ENCODE results near the gene PAQR5. TPM values are rescaled to one million over a fixed set of nuclear protein-coding genes. Genes with fewer than 3 reads are reported as not detected.

Gene PAQR5
- total RNA-seq, 1 donor: 1.1 TPM

DNA sequence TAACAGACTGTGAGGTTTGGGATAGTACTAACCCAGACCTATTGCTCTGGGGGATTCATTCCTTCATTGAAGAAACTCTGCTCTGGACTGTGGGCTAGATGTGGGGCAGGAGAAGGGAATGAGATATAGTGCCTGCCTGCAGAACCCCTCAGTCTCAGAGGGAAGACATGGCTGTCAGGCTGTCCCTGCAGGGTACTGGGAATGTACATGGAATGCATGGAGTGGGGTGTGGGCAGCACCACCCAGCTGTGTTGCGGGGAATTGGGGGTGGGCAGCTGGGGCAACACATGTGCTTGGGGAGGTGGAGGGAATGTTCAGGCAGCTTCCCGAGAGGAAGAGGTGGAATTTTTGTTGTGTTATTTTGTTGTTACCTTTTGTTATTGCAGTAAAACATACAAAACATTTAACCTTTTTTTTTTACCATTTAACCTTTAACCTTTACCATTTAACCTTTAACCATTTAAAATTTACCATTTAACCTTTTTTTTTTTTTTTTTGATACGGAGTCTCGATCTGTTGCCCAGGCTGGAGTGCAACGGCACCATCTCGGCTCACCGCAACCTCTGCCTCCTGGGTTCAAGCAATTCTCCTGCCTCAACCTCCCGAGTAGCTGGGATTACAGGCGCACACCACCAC lies 7.3 kb downstream of the PAQR5 start:
- H3K9me3 ChIP-seq (ENCODE audit: low read depth, low read length): no peaks in the 10 kb centered on the region
- TF ChIP-seq, protein P1, sequence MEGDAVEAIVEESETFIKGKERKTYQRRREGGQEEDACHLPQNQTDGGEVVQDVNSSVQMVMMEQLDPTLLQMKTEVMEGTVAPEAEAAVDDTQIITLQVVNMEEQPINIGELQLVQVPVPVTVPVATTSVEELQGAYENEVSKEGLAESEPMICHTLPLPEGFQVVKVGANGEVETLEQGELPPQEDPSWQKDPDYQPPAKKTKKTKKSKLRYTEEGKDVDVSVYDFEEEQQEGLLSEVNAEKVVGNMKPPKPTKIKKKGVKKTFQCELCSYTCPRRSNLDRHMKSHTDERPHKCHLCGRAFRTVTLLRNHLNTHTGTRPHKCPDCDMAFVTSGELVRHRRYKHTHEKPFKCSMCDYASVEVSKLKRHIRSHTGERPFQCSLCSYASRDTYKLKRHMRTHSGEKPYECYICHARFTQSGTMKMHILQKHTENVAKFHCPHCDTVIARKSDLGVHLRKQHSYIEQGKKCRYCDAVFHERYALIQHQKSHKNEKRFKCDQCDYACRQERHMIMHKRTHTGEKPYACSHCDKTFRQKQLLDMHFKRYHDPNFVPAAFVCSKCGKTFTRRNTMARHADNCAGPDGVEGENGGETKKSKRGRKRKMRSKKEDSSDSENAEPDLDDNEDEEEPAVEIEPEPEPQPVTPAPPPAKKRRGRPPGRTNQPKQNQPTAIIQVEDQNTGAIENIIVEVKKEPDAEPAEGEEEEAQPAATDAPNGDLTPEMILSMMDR (IDR thresholded peaks at IDR 0.05; ENCODE audit: extremely low read depth, low read depth, low read length): no peak
- peaks cover 28% of the 10 kb centered on the region for H3K4me1 ChIP-seq (ENCODE audit: insufficient read depth, low read length)
- H3K4me2 ChIP-seq (ENCODE audit: insufficient read depth, low read length): peak overlapping the region; percentile 37
- peak overlapping the region; percentile 3 for H3K4me3 ChIP-seq (ENCODE audit: insufficient read depth, low read length)
- H3K27ac ChIP-seq (ENCODE audit: low read depth, low read length): peak overlapping the region; percentile 80
- no peaks in the 10 kb centered on the region for H3K79me2 ChIP-seq (ENCODE audit: insufficient read depth, low read length)
- H4K20me1 ChIP-seq (ENCODE audit: insufficient read depth, low read length): no peaks in the 10 kb centered on the region
- no peaks in the 10 kb centered on the region for H3K27me3 ChIP-seq (ENCODE audit: insufficient read depth, low read length)
- no peaks in the 10 kb centered on the region for H3K36me3 ChIP-seq (ENCODE audit: insufficient read depth, low read length)
- H2AFZ ChIP-seq (ENCODE audit: low read length): peak overlapping the region; percentile 69
- DNase-seq (ENCODE audit: insufficient read length, low spot score, missing footprints): peak; percentile 76

GRCh38 chr15:69307939-69308338 lies 9.2 kb downstream of the PAQR5 start:
- no peak for DNase-seq (ENCODE audit: insufficient read length, low spot score, missing footprints)
- Histone ChIP-seq H3K36me3 (ENCODE audit: insufficient read depth, low read length) (no peaks in the 10 kb centered on the region), H2AFZ (ENCODE audit: low read length) (no peak overlapping the region), H3K9me3 (ENCODE audit: low read depth, low read length) (no peaks in the 10 kb centered on the region), H3K4me1 (ENCODE audit: insufficient read depth, low read length) (peaks cover 37% of the 10 kb centered on the region), H3K79me2 (ENCODE audit: insufficient read depth, low read length) (no peaks in the 10 kb centered on the region), H3K4me2 (ENCODE audit: insufficient read depth, low read length) (no peak overlapping the region), H3K4me3 (ENCODE audit: insufficient read depth, low read length) (no peak overlapping the region), H3K27me3 (ENCODE audit: insufficient read depth, low read length) (no peaks in the 10 kb centered on the region), H3K27ac (ENCODE audit: low read depth, low read length) (no peak overlapping the region), H4K20me1 (ENCODE audit: insufficient read depth, low read length) (no peaks in the 10 kb centered on the region)
- TF ChIP-seq, protein P1 (IDR thresholded peaks at IDR 0.05; ENCODE audit: extremely low read depth, low read depth, low read length): no peak

DNA sequence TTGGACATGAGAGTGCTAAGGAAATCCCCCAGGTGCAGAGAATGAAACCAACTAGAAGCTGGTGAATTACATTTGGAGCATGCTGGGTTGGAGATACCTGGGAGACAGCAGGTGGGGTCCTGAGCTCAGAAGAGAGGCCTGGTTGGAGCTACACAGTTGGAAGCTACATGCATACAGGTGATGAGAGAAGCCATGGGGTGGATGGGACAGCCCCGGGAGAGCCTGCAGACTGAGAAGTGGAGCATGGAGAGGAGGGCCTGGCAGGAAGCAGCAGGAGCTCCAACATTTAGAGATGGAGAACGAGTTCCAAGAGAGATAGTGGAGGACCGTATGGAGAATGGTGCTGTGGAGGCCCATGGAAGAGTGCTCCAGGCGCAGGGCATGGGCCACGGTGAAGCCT lies 10.2 kb downstream of the PAQR5 start:
- no peaks in the 10 kb centered on the region for H3K36me3 ChIP-seq (ENCODE audit: insufficient read depth, low read length)
- H3K9me3 ChIP-seq (ENCODE audit: low read depth, low read length): no peaks in the 10 kb centered on the region
- TF ChIP-seq, protein P1 (IDR thresholded peaks at IDR 0.05; ENCODE audit: extremely low read depth, low read depth, low read length): no peak
- no peaks in the 10 kb centered on the region for H4K20me1 ChIP-seq (ENCODE audit: insufficient read depth, low read length)
- peaks cover 32% of the 10 kb centered on the region for H3K4me1 ChIP-seq (ENCODE audit: insufficient read depth, low read length)
- H3K4me2 ChIP-seq (ENCODE audit: insufficient read depth, low read length): no peak overlapping the region
- H2AFZ ChIP-seq (ENCODE audit: low read length): no peak overlapping the region
- H3K27ac ChIP-seq (ENCODE audit: low read depth, low read length): no peak overlapping the region
- H3K27me3 ChIP-seq (ENCODE audit: insufficient read depth, low read length): no peaks in the 10 kb centered on the region
- no peak overlapping the region for H3K4me3 ChIP-seq (ENCODE audit: insufficient read depth, low read length)
- no peaks in the 10 kb centered on the region for H3K79me2 ChIP-seq (ENCODE audit: insufficient read depth, low read length)
- no peak for DNase-seq (ENCODE audit: insufficient read length, low spot score, missing footprints)

DNA sequence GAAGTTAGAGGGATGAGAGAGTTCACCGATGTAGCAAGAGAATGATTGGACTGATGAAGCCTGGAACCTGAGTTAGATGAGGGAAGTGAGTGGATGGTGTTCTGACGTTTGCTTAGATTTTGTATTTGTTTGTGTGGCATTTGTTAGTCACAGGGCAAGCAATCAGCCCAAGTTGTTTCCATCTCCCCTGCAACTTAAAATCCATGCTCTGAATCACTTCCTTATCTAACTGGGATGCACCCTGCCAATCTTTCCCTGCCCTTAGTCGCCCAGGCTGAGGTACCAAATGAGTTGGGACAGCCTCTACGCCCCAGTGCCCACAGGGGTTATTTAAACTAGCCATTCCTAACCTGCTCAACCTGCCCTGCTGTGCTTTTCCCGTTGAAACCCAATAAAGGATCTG lies 12.6 kb downstream of the PAQR5 start:
- peak overlapping the region; percentile 53 for H3K27ac ChIP-seq (ENCODE audit: low read depth, low read length)
- H4K20me1 ChIP-seq (ENCODE audit: insufficient read depth, low read length): no peaks in the 10 kb centered on the region
- H2AFZ ChIP-seq (ENCODE audit: low read length): peak overlapping the region; percentile 89
- peaks cover 10% of the 10 kb centered on the region for H3K4me1 ChIP-seq (ENCODE audit: insufficient read depth, low read length)
- H3K36me3 ChIP-seq (ENCODE audit: insufficient read depth, low read length): no peaks in the 10 kb centered on the region
- no peaks in the 10 kb centered on the region for H3K79me2 ChIP-seq (ENCODE audit: insufficient read depth, low read length)
- H3K9me3 ChIP-seq (ENCODE audit: low read depth, low read length): no peaks in the 10 kb centered on the region
- peak; percentile 94 for DNase-seq (ENCODE audit: insufficient read length, low spot score, missing footprints)
- no peaks in the 10 kb centered on the region for H3K27me3 ChIP-seq (ENCODE audit: insufficient read depth, low read length)
- H3K4me3 ChIP-seq (ENCODE audit: insufficient read depth, low read length): no peak overlapping the region
- TF ChIP-seq, protein P1 (IDR thresholded peaks at IDR 0.05; ENCODE audit: extremely low read depth, low read depth, low read length): no peak
- H3K4me2 ChIP-seq (ENCODE audit: insufficient read depth, low read length): no peak overlapping the region
